Activated CD4-positive, CD25-positive, alpha-beta regulatory T cell (primary cell): Measurements from ENCODE around the gene SCAPER.
"Not testable (repeated sequence)": the region's sequence is repeated elsewhere in the genome, so short reads cannot be mapped to it uniquely, and the experiment has no call there.

Source experiments
- DNase-seq, 4 experiments: peaks; one replicate each; lab custom pipeline; 2025; lab: John Stamatoyannopoulos, UW

The SCAPER gene

DNA sequence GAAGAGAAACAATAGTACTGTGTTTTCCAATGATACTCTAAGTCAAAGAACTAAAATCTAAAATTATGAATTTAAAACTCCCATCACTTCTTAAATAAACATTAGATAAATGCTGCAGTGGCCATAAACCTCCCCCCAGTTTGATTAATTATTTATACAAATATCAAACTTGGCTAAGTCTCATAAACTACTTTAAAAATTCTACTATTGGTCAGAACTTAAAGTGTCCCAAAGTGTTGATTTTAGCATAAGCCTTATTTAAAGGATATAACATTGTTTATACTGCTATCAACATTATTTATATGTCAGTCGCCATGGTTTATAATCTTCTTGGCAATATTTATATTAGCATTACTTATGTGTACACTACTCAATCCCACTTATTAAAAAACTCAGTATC, 132.4 kb downstream of the SCAPER start:
- DNase-seq = no peak

GRCh38 chr15:76764004-76764403, 141.1 kb downstream of the SCAPER start:
- DNase-seq = no peak

- no peak for DNase-seq
These were observed 141.6 kb downstream of the SCAPER start for GRCh38 chr15:76763554-76763953.

GRCh38 chr15:76756381-76756780, 148.8 kb downstream of the SCAPER start:
- no peak for DNase-seq

GRCh38 chr15:76753771-76754170, 151.4 kb downstream of the SCAPER start:
- DNase-seq = no peak

- DNase-seq = no peak
These were observed 152.0 kb downstream of the SCAPER start for GRCh38 chr15:76753131-76753530.

GRCh38 chr15:76752549-76752948, 152.6 kb downstream of the SCAPER start:
- DNase-seq = no peak

DNA sequence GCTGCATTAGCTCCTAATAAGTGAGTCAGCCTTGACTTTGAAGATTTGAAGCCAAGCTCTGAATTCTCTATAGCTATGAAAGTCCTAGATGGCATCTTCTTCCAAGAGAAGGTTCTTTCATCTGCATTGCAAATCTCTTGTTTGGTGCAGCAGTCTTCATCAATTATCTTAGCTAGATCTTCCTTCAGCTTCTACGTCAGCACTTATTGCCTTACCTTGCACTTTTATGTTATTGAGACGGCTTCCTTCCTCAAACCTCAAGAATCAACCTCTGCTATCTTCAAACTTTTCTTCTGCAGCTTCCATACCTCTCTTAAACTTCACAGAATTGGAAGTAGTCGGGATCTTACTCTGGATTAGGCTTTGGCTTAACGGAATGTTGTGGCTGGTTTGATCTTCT, 167.6 kb downstream of the SCAPER start:
- DNase-seq = no peak

GRCh38 chr15:76732321-76732720, 172.8 kb downstream of the SCAPER start:
- DNase-seq = not testable (repeated sequence)

GRCh38 chr15:76730262-76730661, 174.9 kb downstream of the SCAPER start:
- no peak for DNase-seq

DNA sequence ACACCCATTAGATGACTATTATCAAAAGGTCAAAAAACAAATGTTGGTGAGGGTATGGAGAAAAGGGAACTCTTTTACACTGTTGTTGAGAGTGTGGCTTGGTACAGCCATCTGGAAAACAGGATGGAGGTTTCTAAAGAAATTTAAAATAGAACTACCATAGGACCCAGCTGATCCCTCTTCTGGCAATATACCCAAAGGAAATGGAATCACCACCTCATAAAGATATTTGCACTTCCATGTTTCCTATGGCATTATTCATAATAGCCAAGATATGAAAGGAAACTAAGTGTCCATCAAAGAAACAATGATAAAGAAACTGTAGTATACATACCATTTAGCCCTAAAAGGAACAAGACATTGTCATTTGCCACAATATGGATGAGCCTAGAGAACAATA, 186.3 kb downstream of the SCAPER start:
- no peak for DNase-seq

DNA sequence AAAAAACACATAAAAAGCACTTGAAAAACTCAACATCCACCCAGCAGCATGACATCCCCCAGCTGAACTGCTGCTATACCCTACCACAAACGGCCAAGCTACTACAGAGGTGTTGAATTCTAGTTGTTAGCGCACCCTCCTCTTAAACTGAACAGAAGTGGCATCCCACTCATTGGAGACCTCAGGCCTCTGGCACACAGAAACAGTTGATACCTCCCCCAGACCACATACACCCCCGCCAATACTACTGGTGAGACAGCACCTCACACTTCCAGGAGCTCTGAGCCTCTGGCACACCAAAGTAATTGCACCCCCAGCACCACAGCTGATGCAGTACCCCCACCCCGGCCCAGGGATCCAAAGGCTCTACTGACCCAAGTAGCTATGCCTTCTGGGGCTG, 190.2 kb downstream of the SCAPER start:
- DNase-seq = no peak

GRCh38 chr15:76711351-76711827, 193.8 kb downstream of the SCAPER start:
- no peak for DNase-seq

GRCh38 chr15:76704032-76704431, 201.1 kb downstream of the SCAPER start:
- not testable (repeated sequence) for DNase-seq

DNA sequence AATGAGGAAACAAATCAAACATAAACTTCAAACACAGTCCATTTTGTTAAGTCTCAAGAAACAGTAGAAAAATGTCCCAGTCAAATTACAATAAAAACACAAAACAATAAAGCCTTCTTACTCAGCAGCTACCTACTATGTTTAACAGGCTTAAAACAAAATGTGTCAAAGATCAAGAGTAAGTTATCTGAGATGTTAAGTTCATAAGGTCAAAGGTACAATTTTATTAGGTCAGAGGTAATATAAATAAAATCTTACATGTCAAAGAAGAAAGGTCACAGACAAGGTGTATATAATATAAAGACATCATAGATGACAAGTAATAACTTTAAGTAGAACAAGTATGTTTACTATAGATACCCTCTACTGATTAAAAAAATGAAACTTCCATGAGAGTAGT, 208.3 kb downstream of the SCAPER start:
- DNase-seq = no peak

GRCh38 chr15:76692546-76692945, 212.6 kb downstream of the SCAPER start:
- not testable (repeated sequence) for DNase-seq

DNA sequence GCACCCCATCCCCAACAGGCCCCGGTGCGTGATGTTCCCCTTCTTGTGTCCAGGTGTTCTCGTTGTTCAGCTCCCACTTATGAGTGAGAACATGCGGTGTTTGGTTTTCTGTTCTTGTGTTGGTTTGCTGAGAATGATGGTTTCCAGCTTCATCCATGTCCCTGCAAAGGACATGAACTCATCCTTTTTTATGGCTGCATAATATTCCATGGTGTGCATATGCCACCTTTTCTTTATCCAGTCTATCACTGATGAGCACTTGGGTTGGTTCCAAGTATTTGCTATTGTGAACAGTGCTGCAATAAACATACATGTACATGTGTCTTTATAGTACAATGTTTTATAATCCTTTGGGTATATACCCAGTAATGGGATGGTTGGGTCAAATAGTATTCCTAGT, 217.5 kb downstream of the SCAPER start:
- DNase-seq = not testable (repeated sequence)

GRCh38 chr15:76684002-76684401, 221.1 kb downstream of the SCAPER start:
- DNase-seq = no peak

GRCh38 chr15:76682833-76683232, 222.3 kb downstream of the SCAPER start:
- DNase-seq = no peak

GRCh38 chr15:76682259-76682658, 222.9 kb downstream of the SCAPER start:
- no peak for DNase-seq

DNA sequence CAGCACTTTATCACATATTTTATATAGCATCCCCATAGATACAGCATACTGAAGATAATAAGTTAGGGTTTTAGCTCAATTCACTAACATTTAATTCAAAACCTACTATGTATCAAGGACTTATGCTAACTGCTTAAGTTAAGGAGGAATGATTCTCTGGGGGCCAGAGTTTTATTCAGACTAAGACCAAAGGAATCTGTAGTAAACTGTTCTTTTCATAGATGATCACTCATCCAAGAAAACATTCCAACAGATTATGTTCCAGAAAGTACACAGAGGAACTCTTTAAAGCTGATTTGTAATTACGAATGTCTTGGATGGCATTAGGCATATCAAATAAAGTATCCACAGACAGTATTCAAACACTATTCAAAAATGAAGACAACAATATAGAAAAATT, 226.4 kb downstream of the SCAPER start:
- DNase-seq = no peak

- no peak for DNase-seq
These were observed 230.3 kb downstream of the SCAPER start for GRCh38 chr15:76674883-76675282.

DNA sequence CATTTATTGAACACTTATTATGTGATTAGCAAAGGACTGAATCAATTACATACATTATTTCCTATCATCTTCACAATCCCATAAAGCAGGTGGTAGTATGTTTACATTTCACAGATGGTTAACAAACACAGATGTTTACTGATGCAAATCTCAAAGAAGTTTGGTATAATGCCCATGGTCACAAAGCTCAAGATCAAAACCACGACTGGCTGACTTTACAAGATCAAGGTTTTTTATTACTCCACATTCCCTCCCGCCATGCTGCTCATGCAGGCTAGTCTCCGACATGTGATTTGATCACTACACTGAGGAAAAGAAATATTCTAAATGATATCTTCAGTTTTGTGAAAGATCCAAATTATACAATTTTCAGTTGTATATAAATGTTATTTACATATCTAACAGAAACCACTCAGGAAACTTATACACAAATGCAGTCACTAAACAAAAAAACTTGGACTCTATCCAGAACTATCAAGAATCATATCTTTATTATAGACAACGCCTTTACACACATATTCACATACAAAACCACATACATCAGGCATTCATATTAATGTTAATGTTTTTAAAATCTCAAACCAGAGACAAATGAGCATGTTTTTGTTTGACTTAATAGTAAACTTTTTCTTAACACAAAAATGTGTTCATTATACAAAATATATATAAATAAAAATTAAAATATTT, 235.5 kb downstream of the SCAPER start:
- DNase-seq = no peak

DNA sequence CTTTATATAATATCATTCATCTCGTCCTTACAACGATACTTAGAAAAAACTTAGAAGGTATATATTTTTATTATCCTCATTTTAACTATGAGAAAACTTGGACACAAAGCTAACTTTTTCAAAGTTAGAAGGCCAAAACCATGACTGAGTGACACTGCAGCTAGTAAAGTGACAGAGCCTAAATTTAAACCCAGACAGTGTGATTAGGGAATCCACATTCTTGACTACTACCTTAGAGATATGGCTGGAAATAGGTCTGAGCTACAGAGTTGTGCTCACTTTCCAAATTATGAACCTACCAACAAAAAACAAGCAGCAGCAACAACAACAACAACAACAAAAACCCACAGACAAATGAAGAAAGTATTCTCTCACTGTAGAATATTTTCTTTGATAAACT, 236.2 kb downstream of the SCAPER start:
- no peak for DNase-seq
